ENCODE data around the gene PRR11. TPM values are rescaled to one million over a fixed set of nuclear protein-coding genes. Genes with fewer than 3 reads are reported as not detected.

Gene PRR11
- total RNA-seq, 1 experiment from 2014 or later: 86.7 TPM

GRCh38 chr17:59149051-59149450, 6.5 kb upstream of the PRR11 start:
- Histone ChIP-seq H4K20me1 (ENCODE audit: insufficient read depth) (0 out of 2 replicates have a peak, but pooled peaks cover 3% of the 10 kb centered on the region), H3K9ac (ENCODE audit: low read length) (no peak overlapping the region), H3K79me2 (ENCODE audit: insufficient read depth, low read length) (peaks cover 100% of the 10 kb centered on the region), H3K4me3 (replicated peaks in 1 of 2; ENCODE audit: low read depth in 1 of 2, low read length in 2 of 2) (no peak overlapping the region), H3K27me3 (ENCODE audit: insufficient read depth, low read length) (no peaks in the 10 kb centered on the region), H3K27ac (ENCODE audit: low read depth, low read length) (no peak overlapping the region), H2AFZ (ENCODE audit: low read depth, low read length, poor library complexity, severe bottlenecking) (no peak overlapping the region), H3K9me3 (ENCODE audit: control insufficient read depth in 1 of 2, insufficient read depth in 1 of 2, low read depth in 1 of 2, low read length in 2 of 2) (no peaks in the 10 kb centered on the region), H3K36me3 (ENCODE audit: control insufficient read depth in 1 of 2, insufficient read depth in 2 of 2, low read length in 2 of 2) (no peaks in the 10 kb centered on the region; a peak in 1 of 4 replicates), H3K4me1 (ENCODE audit: control insufficient read depth in 1 of 2, insufficient read depth in 2 of 2, low read length in 2 of 2) (peaks cover 6 to 16% of the 10 kb centered on the region in 2 experiments), H3K4me2 (ENCODE audit: low read length) (no peak overlapping the region), H3K9me2 (ENCODE audit: insufficient read depth) (no peaks in the 10 kb centered on the region)
- ChIA-PET RAD21 (ENCODE audit: low non-redundant PET in 1 of 2, low total read pairs in 2 of 2, uncharacterized antibody in 2 of 2, unreplicated experiment in 2 of 2) (no interaction called here), POLR2A (no interaction called here), CTCF (no interaction called here)
- DNase-seq (ENCODE audit: low read depth, low spot score) (no peak), ATAC-seq (no peak)
- intact Hi-C loops (cut with micrococcal nuclease): no loop called here
- BruUV-seq (replicated peaks): no TSS peak
- TF ChIP-seq SIN3A (IDR thresholded peaks at IDR 0.05; ENCODE audit: low read depth) (no peak), EZH2phosphoT487 (IDR thresholded peaks at IDR 0.05; ENCODE audit: borderline replicate concordance) (no peak), CBX3 (IDR thresholded peaks at IDR 0.05; ENCODE audit: low read depth) (no peak), SP1 (IDR thresholded peaks at IDR 0.05; ENCODE audit: low read depth) (no peak), SRF (IDR thresholded peaks at IDR 0.05; ENCODE audit: low read depth) (no peak)

GRCh38 chr17:59149841-59150511, 5.6 kb upstream of the PRR11 start:
- no peak for ATAC-seq
- TF ChIP-seq CTCF (IDR thresholded peaks at IDR 0.05 in 2 of 3, conservative IDR thresholded peaks at IDR 0.05 in 1 of 3; ENCODE audit: borderline replicate concordance in 1 of 3, insufficient read depth in 1 of 3, low read depth in 2 of 3, low read length in 2 of 3): no peak
- no peak for TF ChIP-seq POLR2AphosphoS5 (IDR thresholded peaks at IDR 0.05; ENCODE audit: low read depth, low read length)
- no peak for TF ChIP-seq REST (IDR thresholded peaks at IDR 0.05; ENCODE audit: low read depth)
- TF ChIP-seq EZH2 (IDR thresholded peaks at IDR 0.05): no peak
- no peak for TF ChIP-seq YY1 (IDR thresholded peaks at IDR 0.05; ENCODE audit: extremely low read depth, insufficient replicate concordance, low read depth, low read length)
- TF ChIP-seq SIN3A (IDR thresholded peaks at IDR 0.05; ENCODE audit: low read depth): no peak
- TF ChIP-seq ATF3 (IDR thresholded peaks at IDR 0.05): no peak
- CTCF ChIA-PET: no interaction called here

More at GRCh38 chr17:59149841-59150511, 5.6 kb upstream of the PRR11 start:
- Histone ChIP-seq H3K4me2 (ENCODE audit: low read length) (no peak overlapping the region), H3K27ac (ENCODE audit: low read depth, low read length) (no peak overlapping the region), H3K36me3 (ENCODE audit: control insufficient read depth in 1 of 2, insufficient read depth in 2 of 2, low read length in 2 of 2) (no peaks in the 10 kb centered on the region; a peak in 1 of 4 replicates), H3K9me3 (ENCODE audit: control insufficient read depth in 1 of 2, insufficient read depth in 1 of 2, low read depth in 1 of 2, low read length in 2 of 2) (no peaks in the 10 kb centered on the region), H2AFZ (ENCODE audit: low read depth, low read length, poor library complexity, severe bottlenecking) (no peak overlapping the region), H3K9me2 (ENCODE audit: insufficient read depth) (no peaks in the 10 kb centered on the region), H3K4me1 (ENCODE audit: control insufficient read depth in 1 of 2, insufficient read depth in 2 of 2, low read length in 2 of 2) (peaks cover 6 to 16% of the 10 kb centered on the region in 2 experiments), H4K20me1 (ENCODE audit: insufficient read depth) (no peaks in the 10 kb centered on the region), H3K9ac (ENCODE audit: low read length) (no peak overlapping the region), H3K4me3 (replicated peaks in 1 of 2; ENCODE audit: low read depth in 1 of 2, low read length in 2 of 2) (no peak overlapping the region), H3K27me3 (ENCODE audit: insufficient read depth, low read length) (no peaks in the 10 kb centered on the region), H3K79me2 (ENCODE audit: insufficient read depth, low read length) (peaks cover 95% of the 10 kb centered on the region)
- BruUV-seq (replicated peaks): no TSS peak
- no peak for DNase-seq (ENCODE audit: low read depth, low spot score)
- intact Hi-C loops (cut with micrococcal nuclease): no loop called here
- POLR2A ChIA-PET: no interaction called here
- RAD21 ChIA-PET (ENCODE audit: low non-redundant PET in 1 of 2, low total read pairs in 2 of 2, uncharacterized antibody in 2 of 2, unreplicated experiment in 2 of 2): no interaction called here
